Measurements from ENCODE around the gene STATH.
"Not testable (repeated sequence)": the region's sequence is repeated elsewhere in the genome, so short reads cannot be mapped to it uniquely, and the experiment has no call there.

DNA sequence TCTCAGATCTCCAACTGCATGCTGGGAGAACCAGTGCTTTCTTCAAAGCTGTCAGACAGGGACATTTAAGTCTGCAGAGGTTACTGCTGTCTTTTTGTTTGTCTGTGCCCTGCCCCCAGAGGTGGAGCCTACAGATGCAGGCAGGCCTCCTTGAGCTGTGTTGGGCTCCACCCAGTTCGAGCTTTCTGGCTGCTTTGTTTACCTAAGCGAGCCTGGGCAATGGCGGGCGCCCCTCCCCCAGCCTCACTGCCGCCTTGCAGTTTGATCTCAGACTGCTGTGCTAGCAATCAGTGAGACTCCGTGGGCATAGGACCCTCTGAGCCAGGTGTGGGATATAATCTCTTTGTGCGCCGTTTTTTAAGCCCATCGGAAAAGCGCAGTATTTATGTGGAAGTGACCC lies 23.2 kb downstream of the STATH start:
- TF ChIP-seq POLR2AphosphoS5 (IDR thresholded peaks at IDR 0.05) = not testable (repeated sequence)
- TF ChIP-seq, protein P1, sequence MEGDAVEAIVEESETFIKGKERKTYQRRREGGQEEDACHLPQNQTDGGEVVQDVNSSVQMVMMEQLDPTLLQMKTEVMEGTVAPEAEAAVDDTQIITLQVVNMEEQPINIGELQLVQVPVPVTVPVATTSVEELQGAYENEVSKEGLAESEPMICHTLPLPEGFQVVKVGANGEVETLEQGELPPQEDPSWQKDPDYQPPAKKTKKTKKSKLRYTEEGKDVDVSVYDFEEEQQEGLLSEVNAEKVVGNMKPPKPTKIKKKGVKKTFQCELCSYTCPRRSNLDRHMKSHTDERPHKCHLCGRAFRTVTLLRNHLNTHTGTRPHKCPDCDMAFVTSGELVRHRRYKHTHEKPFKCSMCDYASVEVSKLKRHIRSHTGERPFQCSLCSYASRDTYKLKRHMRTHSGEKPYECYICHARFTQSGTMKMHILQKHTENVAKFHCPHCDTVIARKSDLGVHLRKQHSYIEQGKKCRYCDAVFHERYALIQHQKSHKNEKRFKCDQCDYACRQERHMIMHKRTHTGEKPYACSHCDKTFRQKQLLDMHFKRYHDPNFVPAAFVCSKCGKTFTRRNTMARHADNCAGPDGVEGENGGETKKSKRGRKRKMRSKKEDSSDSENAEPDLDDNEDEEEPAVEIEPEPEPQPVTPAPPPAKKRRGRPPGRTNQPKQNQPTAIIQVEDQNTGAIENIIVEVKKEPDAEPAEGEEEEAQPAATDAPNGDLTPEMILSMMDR (IDR thresholded peaks at IDR 0.05 in 8 of 11, conservative IDR thresholded peaks at IDR 0.05 in 3 of 11) = not testable (repeated sequence)

Measured in spleen (tissue), 7 donors.